H9 (cell line): ENCODE measurements around the gene ZC3HAV1. TPM values are rescaled to one million over a fixed set of nuclear protein-coding genes. Genes with fewer than 3 reads are reported as not detected.

Source experiments
- DNase-seq: peaks from one replicate; pipeline ENCODE4 v3.0.0-alpha.2; 2017
- H2AFZ ChIP-seq: one replicate; pipeline ENCODE4 v1.6.1; 2013; ENCODE audit warnings: mild to moderate bottlenecking, low read length, control low read depth, moderate library complexity
- H2AK5ac ChIP-seq: 2 replicates; pipeline ENCODE4 v1.6.1; 2013; ENCODE audit warnings: low read length, control low read depth, mixed read lengths; ENCODE audit not compliant: insufficient read length
- H2BK120ac ChIP-seq: one replicate; pipeline ENCODE4 v1.6.1; 2013; ENCODE audit warnings: low read depth, mild to moderate bottlenecking, low read length, control low read depth, inconsistent platforms; ENCODE audit not compliant: poor library complexity, severe bottlenecking
- H2BK12ac ChIP-seq: 2 replicates; pipeline ENCODE4 v1.6.1; 2013; ENCODE audit warnings: low read length, control low read depth, mixed read lengths, low read depth; ENCODE audit not compliant: insufficient read length
- H2BK15ac ChIP-seq: 2 replicates; pipeline ENCODE4 v1.6.1; 2013; ENCODE audit warnings: low read depth, low read length, control low read depth
- H2BK20ac ChIP-seq: one replicate; pipeline ENCODE4 v1.6.1; 2013; ENCODE audit warnings: low read depth, mild to moderate bottlenecking, low read length, control low read depth, inconsistent platforms; ENCODE audit not compliant: poor library complexity, severe bottlenecking
- H2BK5ac ChIP-seq: 2 replicates; pipeline ENCODE4 v1.6.1; 2013; ENCODE audit warnings: low read length, control low read depth, mixed read lengths; ENCODE audit not compliant: insufficient read length
- H3K14ac ChIP-seq: 2 replicates; pipeline ENCODE4 v1.6.1; 2013; ENCODE audit warnings: low read length, control low read depth; ENCODE audit not compliant: insufficient read depth
- H3K18ac ChIP-seq: 2 replicates; pipeline ENCODE4 v1.6.1; 2013; ENCODE audit warnings: low read depth, mild to moderate bottlenecking, mixed read lengths, low read length, control low read depth; ENCODE audit not compliant: insufficient read length
- H3K23ac ChIP-seq: 2 replicates; pipeline ENCODE4 v1.6.1; 2013; ENCODE audit warnings: low read length, control low read depth, mixed read lengths, low read depth; ENCODE audit not compliant: insufficient read length
- H3K23me2 ChIP-seq: 2 replicates; pipeline ENCODE4 v1.6.1; 2013; ENCODE audit warnings: low read depth, mild to moderate bottlenecking, mixed read lengths, low read length, control low read depth; ENCODE audit not compliant: insufficient read length, poor library complexity, severe bottlenecking
- H3K27ac ChIP-seq: 2 replicates; pipeline ENCODE4 v1.5.1; 2013; ENCODE audit warnings: low read length, control low read depth, mixed read lengths, low read depth; ENCODE audit not compliant: insufficient read length
- H3K27me3 ChIP-seq: 2 replicates; pipeline ENCODE4 v1.6.1; 2013; ENCODE audit warnings: low read length, control low read depth, inconsistent platforms; ENCODE audit not compliant: insufficient read depth
- H3K4ac ChIP-seq: 2 replicates; pipeline ENCODE4 v1.6.1; 2013; ENCODE audit warnings: low read depth, mild to moderate bottlenecking, control low read depth, inconsistent platforms, low read length, moderate library complexity
- H3K4me1 ChIP-seq: 2 replicates; pipeline ENCODE4 v1.6.1; 2013; ENCODE audit warnings: low read length, control low read depth, inconsistent platforms; ENCODE audit not compliant: insufficient read depth
- H3K4me2 ChIP-seq: 2 replicates; pipeline ENCODE4 v1.6.1; 2013; ENCODE audit warnings: low read length, control low read depth, mixed read lengths; ENCODE audit not compliant: insufficient read length, insufficient read depth
- H3K56ac ChIP-seq: 2 replicates; pipeline ENCODE4 v1.6.1; 2013; ENCODE audit warnings: low read depth, mild to moderate bottlenecking, mixed read lengths, low read length, control low read depth; ENCODE audit not compliant: insufficient read length
- H3K79me1 ChIP-seq: 2 replicates; pipeline ENCODE4 v1.6.1; 2013; ENCODE audit warnings: low read depth, mild to moderate bottlenecking, moderate library complexity, low read length, control low read depth, inconsistent platforms; ENCODE audit not compliant: insufficient read depth, poor library complexity, severe bottlenecking
- H3K79me2 ChIP-seq: 2 replicates; pipeline ENCODE4 v1.6.1; 2013; ENCODE audit warnings: low read length, control low read depth, inconsistent platforms; ENCODE audit not compliant: insufficient read depth
- H3K9ac ChIP-seq: 2 replicates; pipeline ENCODE4 v1.6.1; 2013; ENCODE audit warnings: low read length, control low read depth, mixed read lengths; ENCODE audit not compliant: insufficient read length; ENCODE audit errors: extremely low read depth
- H3K9me3 ChIP-seq: one replicate; pipeline ENCODE4 v1.6.1; 2013; ENCODE audit warnings: low read depth, low read length, inconsistent platforms; ENCODE audit not compliant: control insufficient read depth
- H3T11ph ChIP-seq: one replicate; pipeline ENCODE4 v1.6.1; 2013; ENCODE audit warnings: mild to moderate bottlenecking, low read length, control low read depth, inconsistent platforms
- H4K20me1 ChIP-seq: one replicate; pipeline ENCODE4 v1.6.1; 2013; ENCODE audit not compliant: control insufficient read depth, insufficient read length, insufficient read depth
- H4K5ac ChIP-seq: 2 replicates; pipeline ENCODE4 v1.6.1; 2013; ENCODE audit warnings: low read depth, mild to moderate bottlenecking, mixed read lengths, low read length, control low read depth; ENCODE audit not compliant: insufficient read length
- H4K8ac ChIP-seq: replicated peaks from 2 replicates; pipeline ENCODE4 v1.6.1; 2013; ENCODE audit warnings: low read length, control low read depth, mixed read lengths, low read depth; ENCODE audit not compliant: insufficient read length
- H4K91ac ChIP-seq: 2 replicates; pipeline ENCODE4 v1.6.1; 2013; ENCODE audit warnings: low read depth, mild to moderate bottlenecking, moderate library complexity, mixed read lengths, low read length, control low read depth; ENCODE audit not compliant: insufficient read length
- H3K27ac Mint-ChIP-seq, 3 experiments: 2 replicates in 2 of 3; 3 replicates in 1 of 3; pipeline ENCODE4 v1.8.0; 2020 to 2021; ENCODE audit warnings: mixed read lengths in 3 of 3, mild to moderate bottlenecking in 1 of 3, moderate library complexity in 1 of 3
- H3K27me3 Mint-ChIP-seq: 2 replicates; pipeline ENCODE4 v1.8.0; 2021; ENCODE audit warnings: low read depth, mild to moderate bottlenecking, moderate library complexity, mixed read lengths
- H3K36me3 Mint-ChIP-seq, 3 experiments: 2 replicates in 2 of 3; 3 replicates in 1 of 3; pipeline ENCODE4 v1.8.0; 2020 to 2021; ENCODE audit warnings: low read depth in 3 of 3, mixed read lengths in 3 of 3; ENCODE audit not compliant: insufficient read depth in 1 of 3
- H3K4me1 Mint-ChIP-seq, 2 experiments: 2 replicates each; pipeline ENCODE4 v1.8.0; 2020; ENCODE audit warnings: mixed read lengths in 2 of 2
- H3K4me3 Mint-ChIP-seq, 2 experiments: 2 replicates in 1 of 2; 3 replicates in 1 of 2; pipeline ENCODE4 v1.8.0; 2020 to 2021; ENCODE audit warnings: mild to moderate bottlenecking in 2 of 2, mixed read lengths in 2 of 2, moderate library complexity in 1 of 2
- H3K9me3 Mint-ChIP-seq, 2 experiments: 2 replicates in 1 of 2; 3 replicates in 1 of 2; pipeline ENCODE4 v1.8.0; 2020; ENCODE audit warnings: mild to moderate bottlenecking in 2 of 2, mixed read lengths in 2 of 2, moderate library complexity in 1 of 2
- WGBS: extraction: QIAGEN DNeasy Blood & Tissue Kit; methylation state at CpG from one replicate; pipeline ENCODE4 v1.1.7; 2013; ENCODE audit warnings: missing lambda C conversion rate, low lambda C conversion rate, mixed read lengths; ENCODE audit not compliant: insufficient read length; ENCODE audit errors: extremely low coverage; 5-methylcytosine and 5-hydroxymethylcytosine counted together
- total RNA-seq: library from RNA; stranded (reverse); gene quantifications from 2 replicates; pipeline ENCODE4 v1.2.1, GENCODE V29; 2021
- TF ChIP-seq, protein P1 (sequence below): fragments of 200-600 bp; sonication (generic); conservative IDR thresholded peaks from 3 replicates; pipeline ENCODE4 v1.8.0; 2021; ENCODE audit warnings: antibody characterized with exemption, mild to moderate bottlenecking

Gene ZC3HAV1
- total RNA-seq, 1 experiment from 2014 or later: 32.8 TPM

DNA sequence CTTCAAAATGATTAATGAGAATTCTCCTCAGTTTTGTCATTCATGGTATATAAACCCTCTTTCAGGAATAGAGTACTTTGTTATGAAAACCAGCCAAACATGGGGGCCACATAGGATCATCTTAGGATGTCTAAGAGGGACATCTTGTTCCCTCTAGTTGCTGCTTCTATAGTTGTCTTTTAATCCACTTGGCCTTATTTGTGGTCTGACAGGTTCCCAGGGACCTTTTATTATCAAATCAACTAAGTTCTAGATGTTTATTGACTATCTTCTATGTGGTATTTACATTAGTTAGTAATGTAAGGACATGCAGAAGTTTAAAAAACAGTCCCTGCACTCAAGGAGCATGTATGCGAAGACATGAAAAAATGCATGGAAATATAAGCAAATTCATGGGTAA is 1.6 kb upstream of the ZC3HAV1 start:
- no peak overlapping the region for H2BK12ac ChIP-seq
- no CpG with 5 or more reads among the region's 1 CpG for WGBS
- H2BK20ac ChIP-seq: no peak overlapping the region
- no peak overlapping the region for H3K4me2 ChIP-seq
- H3K79me2 ChIP-seq: peaks cover 1% of the 10 kb centered on the region; the same call in 1 of the 2 replicates
- Mint-ChIP-seq H3K9me3 (no peaks in the 10 kb centered on the region), H3K4me3 (peak overlapping the region in 1 of 2 experiments; percentile 55; a peak in 1 of 5 replicates), H3K27ac (no peak overlapping the region), H3K27me3 (peaks cover 25% of the 10 kb centered on the region), H3K4me1 (peaks cover 13 to 16% of the 10 kb centered on the region in 2 experiments), H3K36me3 (no peaks in the 10 kb centered on the region; a peak in 1 of 7 replicates)
- H3K18ac ChIP-seq: no peak overlapping the region
- H3K4ac ChIP-seq: no peak overlapping the region
- H3K27ac ChIP-seq: no peak overlapping the region
- H3K14ac ChIP-seq: no peak overlapping the region
- no peak overlapping the region for H3K9ac ChIP-seq
- no peak overlapping the region for H2AK5ac ChIP-seq
- TF ChIP-seq, protein P1, sequence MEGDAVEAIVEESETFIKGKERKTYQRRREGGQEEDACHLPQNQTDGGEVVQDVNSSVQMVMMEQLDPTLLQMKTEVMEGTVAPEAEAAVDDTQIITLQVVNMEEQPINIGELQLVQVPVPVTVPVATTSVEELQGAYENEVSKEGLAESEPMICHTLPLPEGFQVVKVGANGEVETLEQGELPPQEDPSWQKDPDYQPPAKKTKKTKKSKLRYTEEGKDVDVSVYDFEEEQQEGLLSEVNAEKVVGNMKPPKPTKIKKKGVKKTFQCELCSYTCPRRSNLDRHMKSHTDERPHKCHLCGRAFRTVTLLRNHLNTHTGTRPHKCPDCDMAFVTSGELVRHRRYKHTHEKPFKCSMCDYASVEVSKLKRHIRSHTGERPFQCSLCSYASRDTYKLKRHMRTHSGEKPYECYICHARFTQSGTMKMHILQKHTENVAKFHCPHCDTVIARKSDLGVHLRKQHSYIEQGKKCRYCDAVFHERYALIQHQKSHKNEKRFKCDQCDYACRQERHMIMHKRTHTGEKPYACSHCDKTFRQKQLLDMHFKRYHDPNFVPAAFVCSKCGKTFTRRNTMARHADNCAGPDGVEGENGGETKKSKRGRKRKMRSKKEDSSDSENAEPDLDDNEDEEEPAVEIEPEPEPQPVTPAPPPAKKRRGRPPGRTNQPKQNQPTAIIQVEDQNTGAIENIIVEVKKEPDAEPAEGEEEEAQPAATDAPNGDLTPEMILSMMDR: no peak
- H3K27me3 ChIP-seq: no peaks in the 10 kb centered on the region; the same call in 1 of the 2 replicates
- no peak for DNase-seq
- peaks cover 4% of the 10 kb centered on the region; the same call in 1 of the 2 replicates for H3K4me1 ChIP-seq
- H4K20me1 ChIP-seq: no peaks in the 10 kb centered on the region
- no peak overlapping the region for H2BK5ac ChIP-seq
- H3K23ac ChIP-seq: no peak overlapping the region
- no peak overlapping the region for H4K91ac ChIP-seq
- H4K5ac ChIP-seq: no peak overlapping the region
- H2BK120ac ChIP-seq: no peak overlapping the region
- no peaks in the 10 kb centered on the region for H3K9me3 ChIP-seq
- peaks cover 4% of the 10 kb centered on the region for H3K79me1 ChIP-seq
- no peak overlapping the region for H3T11ph ChIP-seq
- H2AFZ ChIP-seq: no peak overlapping the region
- no peak overlapping the region for H2BK15ac ChIP-seq
- H3K56ac ChIP-seq: no peak overlapping the region
- H4K8ac ChIP-seq: no peak overlapping the region
- H3K23me2 ChIP-seq: peaks cover 14% of the 10 kb centered on the region
